Activated gamma-delta T cell treated with Interleukin-2 at 50 U/mL for 16 hours (primary cell): ENCODE results near the gene G3BP2.
"Not testable (repeated sequence)": the region's sequence is repeated elsewhere in the genome, so short reads cannot be mapped to it uniquely, and the experiment has no call there.

ENCODE experiments used
- DNase-seq: peaks from one replicate; pipeline ENCODE4 v3.0.0-alpha.2; 2020

Gene G3BP2

GRCh38 chr4:75683482-75684155 is 10.4 kb upstream of the G3BP2 start:
- DNase-seq: no peak

GRCh38 chr4:75679876-75680575 is 6.8 kb upstream of the G3BP2 start:
- DNase-seq: no peak

- DNase-seq: no peak
Measured at GRCh38 chr4:75678965-75679364, 5.8 kb upstream of the G3BP2 start.

GRCh38 chr4:75678473-75678872 is 5.3 kb upstream of the G3BP2 start:
- no peak for DNase-seq

- DNase-seq: no peak
Measured at GRCh38 chr4:75675004-75675531, 1.9 kb upstream of the G3BP2 start.

- no peak for DNase-seq
Measured at GRCh38 chr4:75673959-75674328, 733 bp upstream of the G3BP2 start.

- DNase-seq: peak; percentile 75
Measured at GRCh38 chr4:75672461-75673026, 667 bp downstream of the G3BP2 start.

- DNase-seq: no peak
Measured at GRCh38 chr4:75671802-75672421, 1.3 kb downstream of the G3BP2 start.

- DNase-seq: no peak
Measured at GRCh38 chr4:75668596-75668995, 4.6 kb downstream of the G3BP2 start.

GRCh38 chr4:75667636-75668035 is 5.6 kb downstream of the G3BP2 start:
- DNase-seq: not testable (repeated sequence)

- no peak for DNase-seq
Measured at GRCh38 chr4:75666299-75666698, 6.9 kb downstream of the G3BP2 start.

GRCh38 chr4:75664604-75665003 is 8.6 kb downstream of the G3BP2 start:
- DNase-seq: not testable (repeated sequence)

- no peak for DNase-seq
Measured at GRCh38 chr4:75662626-75663025, 10.6 kb downstream of the G3BP2 start.

GRCh38 chr4:75660491-75660890 is 12.7 kb downstream of the G3BP2 start:
- DNase-seq: no peak

GRCh38 chr4:75659512-75660031 is 13.6 kb downstream of the G3BP2 start:
- no peak for DNase-seq

GRCh38 chr4:75658876-75659275 is 14.3 kb downstream of the G3BP2 start:
- DNase-seq: no peak

GRCh38 chr4:75655562-75655961 is 17.6 kb downstream of the G3BP2 start:
- DNase-seq: no peak

GRCh38 chr4:75654905-75655304 is 18.3 kb downstream of the G3BP2 start:
- DNase-seq: no peak

GRCh38 chr4:75653845-75654503 is 19.2 kb downstream of the G3BP2 start:
- no peak for DNase-seq

- DNase-seq: no peak
Measured at GRCh38 chr4:75644095-75644494, 29.1 kb downstream of the G3BP2 start.

GRCh38 chr4:75643651-75644050 is 29.6 kb downstream of the G3BP2 start:
- no peak for DNase-seq

- DNase-seq: no peak
Measured at GRCh38 chr4:75639124-75639695, 34.0 kb downstream of the G3BP2 start.

- no peak for DNase-seq
Measured at GRCh38 chr4:75637827-75638226, 35.4 kb downstream of the G3BP2 start.
